Breast epithelium (tissue), 4 donors: Measurements from ENCODE around the gene C1QTNF9B. TPM values are rescaled to one million over a fixed set of nuclear protein-coding genes. Genes with fewer than 3 reads are reported as not detected.

Experiments
- DNase-seq, 2 donors: peaks; one replicate each; pipeline ENCODE4 v3.0.0-alpha.2; 2019; ENCODE audit warnings: low spot score in 2 of 2
- H3K27ac ChIP-seq, 2 donors: fragments of 200-600 bp; sonication (generic) in 1 of 2; one replicate each; pipeline ENCODE4 v1.5.1; 2016 to 2019; ENCODE audit warnings: mild to moderate bottlenecking in 1 of 2
- H3K27me3 ChIP-seq, 2 donors: fragments of 200-600 bp; sonication (generic) in 1 of 2; one replicate each; pipeline versions ENCODE4 v1.5.1 to v1.6.0; 2017 to 2019; ENCODE audit warnings: control low read depth in 1 of 2, mild to moderate bottlenecking in 1 of 2
- H3K36me3 ChIP-seq: fragments of 200-600 bp; one replicate; pipeline ENCODE4 v1.5.1; 2019
- H3K4me1 ChIP-seq, 2 donors: fragments of 200-600 bp; sonication (generic); one replicate each; pipeline ENCODE4 v1.5.1; 2016 to 2019; ENCODE audit warnings: control low read depth in 1 of 2
- H3K4me3 ChIP-seq, 3 donors: fragments of 200-600 bp; sonication (generic); 1 replicate in 2 of 3; 2 replicates in 1 of 3; pipeline ENCODE4 v1.5.1; 2016 to 2019; ENCODE audit warnings: mild to moderate bottlenecking in 3 of 3, moderate library complexity in 2 of 3
- H3K9me3 ChIP-seq, 2 donors: fragments of 200-600 bp; sonication (generic) in 1 of 2; one replicate each; pipeline ENCODE4 v1.5.1; 2016 to 2019; ENCODE audit warnings: control low read depth in 1 of 2
- POLR2A ChIP-seq: fragments of 450-650 bp; IDR thresholded peaks from one replicate; pipeline ENCODE4 v1.6.1; 2016; ENCODE audit warnings: antibody characterized with exemption, mild to moderate bottlenecking, moderate library complexity
- POLR2AphosphoS5 ChIP-seq, 3 donors: sonication (generic); formaldehyde crosslinking; IDR thresholded peaks; one replicate each; pipeline ENCODE4 v1.6.1; 2017; ENCODE audit warnings: antibody characterized with exemption in 3 of 3
- intact Hi-C: fragments of 100-400 bp; cut with DNase I; formaldehyde crosslinking; loops from one replicate; pipeline ENCODE4 v1.15.1; 2023; ENCODE audit warnings: low total_unique reads
- total RNA-seq, 3 donors: library from RNA; depleted of rRNA; stranded (reverse); fragments of >200 nt; gene quantifications; one replicate each; pipeline ENCODE4 v1.1.0, GENCODE V29; 2016
- TF ChIP-seq, protein P1 (sequence below), 3 donors: fragments of 450-650 bp; IDR thresholded peaks; one replicate each; pipeline ENCODE4 v1.5.1; 2016 to 2017; ENCODE audit warnings: antibody characterized with exemption in 3 of 3, mild to moderate bottlenecking in 3 of 3, moderate library complexity in 3 of 3

C1QTNF9B gene
- total RNA-seq, 3 donors from 2014 or later, result 0.32 TPM; not detected in 2

DNA sequence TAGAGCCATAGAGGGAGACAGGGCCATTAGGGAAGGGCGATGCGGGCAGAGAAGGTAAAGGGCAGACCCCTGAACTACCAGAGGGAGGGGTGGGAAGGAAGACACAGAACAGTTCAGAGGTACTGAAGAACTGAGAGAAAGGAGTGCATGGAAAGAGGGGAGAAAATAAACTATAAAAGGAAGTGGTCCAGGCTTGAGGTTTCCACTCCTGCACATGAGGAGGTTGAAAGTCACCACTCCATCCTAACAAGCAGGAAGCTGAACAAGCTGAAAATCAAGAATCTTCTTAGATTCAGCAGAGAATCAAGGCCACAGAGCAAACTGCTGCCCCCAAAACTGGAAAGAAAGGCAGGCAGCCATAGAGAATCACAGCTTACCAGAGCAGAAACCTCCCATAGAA is 53.2 kb downstream of the C1QTNF9B start:
- intact Hi-C loops, result no loop called here
- no peak for DNase-seq
- Histone ChIP-seq H3K27me3 (no peaks in the 10 kb centered on the region), H3K36me3 (no peaks in the 10 kb centered on the region), H3K4me3 (no peak overlapping the region), H3K4me1 (no peaks in the 10 kb centered on the region), H3K27ac (no peak overlapping the region), H3K9me3 (no peaks in the 10 kb centered on the region)
- TF ChIP-seq POLR2AphosphoS5 (IDR thresholded peaks at IDR 0.05) (no peak), POLR2A (no peak)
- TF ChIP-seq, protein P1, sequence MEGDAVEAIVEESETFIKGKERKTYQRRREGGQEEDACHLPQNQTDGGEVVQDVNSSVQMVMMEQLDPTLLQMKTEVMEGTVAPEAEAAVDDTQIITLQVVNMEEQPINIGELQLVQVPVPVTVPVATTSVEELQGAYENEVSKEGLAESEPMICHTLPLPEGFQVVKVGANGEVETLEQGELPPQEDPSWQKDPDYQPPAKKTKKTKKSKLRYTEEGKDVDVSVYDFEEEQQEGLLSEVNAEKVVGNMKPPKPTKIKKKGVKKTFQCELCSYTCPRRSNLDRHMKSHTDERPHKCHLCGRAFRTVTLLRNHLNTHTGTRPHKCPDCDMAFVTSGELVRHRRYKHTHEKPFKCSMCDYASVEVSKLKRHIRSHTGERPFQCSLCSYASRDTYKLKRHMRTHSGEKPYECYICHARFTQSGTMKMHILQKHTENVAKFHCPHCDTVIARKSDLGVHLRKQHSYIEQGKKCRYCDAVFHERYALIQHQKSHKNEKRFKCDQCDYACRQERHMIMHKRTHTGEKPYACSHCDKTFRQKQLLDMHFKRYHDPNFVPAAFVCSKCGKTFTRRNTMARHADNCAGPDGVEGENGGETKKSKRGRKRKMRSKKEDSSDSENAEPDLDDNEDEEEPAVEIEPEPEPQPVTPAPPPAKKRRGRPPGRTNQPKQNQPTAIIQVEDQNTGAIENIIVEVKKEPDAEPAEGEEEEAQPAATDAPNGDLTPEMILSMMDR (IDR thresholded peaks at IDR 0.05), result no peak

DNA sequence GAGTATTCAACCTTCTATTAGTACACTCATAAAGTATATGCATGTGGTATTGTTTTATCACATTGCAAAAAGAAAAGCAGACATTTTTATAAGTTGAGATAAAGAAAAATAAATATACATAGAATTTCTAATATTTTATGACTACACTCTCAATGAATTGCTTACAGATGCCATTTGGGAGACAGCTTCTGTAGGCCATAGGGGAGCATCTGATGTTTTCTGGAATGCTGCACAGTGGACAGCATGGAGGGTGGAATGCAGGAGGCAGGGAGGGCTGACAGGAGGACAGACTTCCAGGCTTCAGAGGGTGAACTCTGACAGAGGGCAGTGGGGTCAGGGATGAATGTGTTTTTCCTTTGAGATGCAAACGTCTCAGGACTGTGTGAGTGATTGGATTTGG is 53.9 kb downstream of the C1QTNF9B start:
- TF ChIP-seq, protein P1 (IDR thresholded peaks at IDR 0.05), result no peak
- TF ChIP-seq POLR2A (no peak), POLR2AphosphoS5 (IDR thresholded peaks at IDR 0.05) (no peak)
- H3K4me1 ChIP-seq, result no peaks in the 10 kb centered on the region
- H3K27me3 ChIP-seq, result no peaks in the 10 kb centered on the region
- H3K27ac ChIP-seq, result no peak overlapping the region
- intact Hi-C loops, result no loop called here
- no peaks in the 10 kb centered on the region for H3K9me3 ChIP-seq
- H3K36me3 ChIP-seq, result no peaks in the 10 kb centered on the region
- no peak overlapping the region for H3K4me3 ChIP-seq
- DNase-seq, result no peak

DNA sequence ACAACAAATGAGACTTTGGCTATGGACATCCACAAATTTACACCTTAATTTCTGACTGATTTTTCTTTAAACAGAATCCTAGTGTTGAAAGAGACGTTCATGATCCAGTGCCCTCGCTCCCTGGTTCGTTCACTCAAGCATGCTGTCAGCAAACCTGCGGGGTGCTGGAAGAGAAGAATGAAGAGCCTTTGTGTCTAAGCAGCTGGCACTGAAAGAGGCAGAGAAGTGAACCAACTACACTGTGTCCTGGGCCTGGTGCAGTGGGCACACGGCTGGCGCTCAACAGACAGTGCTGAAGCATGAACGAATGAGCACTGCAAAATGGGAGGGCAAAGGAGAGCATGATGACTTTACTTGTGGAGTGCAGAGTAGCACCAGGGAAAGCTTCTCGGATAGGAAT is 54.9 kb downstream of the C1QTNF9B start:
- no peaks in the 10 kb centered on the region for H3K36me3 ChIP-seq
- DNase-seq, result no peak
- H3K4me3 ChIP-seq, result no peak overlapping the region
- intact Hi-C loops, result no loop called here
- H3K4me1 ChIP-seq, result no peaks in the 10 kb centered on the region
- H3K27ac ChIP-seq, result no peak overlapping the region
- no peaks in the 10 kb centered on the region for H3K27me3 ChIP-seq
- no peaks in the 10 kb centered on the region for H3K9me3 ChIP-seq
- no peak for TF ChIP-seq POLR2AphosphoS5 (IDR thresholded peaks at IDR 0.05)
- TF ChIP-seq, protein P1 (IDR thresholded peaks at IDR 0.05), result no peak
- TF ChIP-seq POLR2A, result no peak

Other genes starting within 250 kb of the C1QTNF9B start
- gene MIPEP, start 8.1 kb downstream of the C1QTNF9B start, total RNA-seq, result 10 to 100 TPM; 11.0 to 23.0 (median 20.0) TPM